K562 (cell line): ENCODE data around the gene CHN2. TPM values are rescaled to one million over a fixed set of nuclear protein-coding genes. Genes with fewer than 3 reads are reported as not detected.

Experiments
- ATAC-seq: fragments of 200-7000 bp; cut with Tn5 transposase; 3 replicates; pipeline ENCODE4 v1.9.1; 2020; ENCODE audit warnings: moderate library complexity
- BruUV-seq: library from RNA; stranded (reverse); fragments of 400-500 nt; replicated peaks from 2 replicates; lab custom pipeline; 2021; lab: Mats Ljungman, UMichigan
- CTCF ChIA-PET: fragments of 300-600 bp; formaldehyde crosslinking; extraction: SDS; loops from one replicate; lab custom pipeline; 2021; ENCODE audit warnings: low intra/inter-chr PET ratio; lab: Yijun Ruan, JAX
- POLR2A ChIA-PET: fragments of 300-600, 350-650 bp; sonication (Branson Sonifier 250); formaldehyde crosslinking; extraction: SDS; loops from one replicate; lab custom pipeline; 2021; ENCODE audit warnings: antibody characterized with exemption, inconsistent platforms; lab: Yijun Ruan, JAX
- DNase-seq, 4 experiments: peaks; one replicate each; pipeline versions ENCODE4 v3.0.0 to v3.0.0-alpha.2; 2011 to 2018; ENCODE audit warnings: low spot score in 3 of 4, mixed read lengths in 3 of 4; ENCODE audit errors: extremely low read depth in 1 of 4
- FAIRE-seq: peaks from 2 replicates; lab custom pipeline; 2011; peaks lifted over from hg19 to GRCh38; lab: Jason Lieb, UNC
- H2AFZ ChIP-seq: 2 replicates; pipeline ENCODE4 v1.6.0; 2011; ENCODE audit warnings: low read depth, low read length, control low read depth, inconsistent platforms
- H3K27ac ChIP-seq: fragments of 200-600 bp; 3 replicates; pipeline ENCODE4 v1.8.0; 2011; ENCODE audit warnings: low read depth, mild to moderate bottlenecking, control low read depth, inconsistent platforms, low read length, moderate library complexity, mixed read lengths; ENCODE audit errors: extremely low read depth
- H3K27me3 ChIP-seq, 2 experiments: fragments of 300-600 bp in 1 of 2; 2 replicates in 1 of 2; 3 replicates in 1 of 2; pipeline versions ENCODE4 v1.6.0 to v1.8.0; 2011; ENCODE audit warnings: inconsistent platforms in 2 of 2, low read length in 2 of 2, mild to moderate bottlenecking in 1 of 2, mixed read lengths in 1 of 2, moderate library complexity in 1 of 2; ENCODE audit not compliant: control insufficient read depth in 2 of 2, insufficient read depth in 2 of 2
- H3K36me3 ChIP-seq: fragments of 300-600 bp; 3 replicates; pipeline ENCODE4 v1.8.0; 2011; ENCODE audit warnings: mild to moderate bottlenecking, low read length, inconsistent platforms; ENCODE audit not compliant: control insufficient read depth, insufficient read depth
- H3K4me1 ChIP-seq, 2 experiments: fragments of 200-600 bp in 1 of 2; replicated peaks in 1 of 2; 2 replicates in 1 of 2; 3 replicates in 1 of 2; pipeline versions ENCODE4 v1.5.1 to v1.8.0; 2011; ENCODE audit warnings: inconsistent platforms in 2 of 2, low read length in 2 of 2, mild to moderate bottlenecking in 1 of 2, mixed read lengths in 1 of 2, moderate library complexity in 1 of 2; ENCODE audit not compliant: control insufficient read depth in 2 of 2, insufficient read depth in 2 of 2
- H3K4me2 ChIP-seq: 2 replicates; pipeline ENCODE4 v1.6.1; 2011; ENCODE audit warnings: low read length, control low read depth, inconsistent platforms, mixed read lengths; ENCODE audit not compliant: insufficient read depth
- H3K4me3 ChIP-seq: fragments of 200-600 bp; sonication (generic), shearing (Covaris generic); 2 replicates; pipeline ENCODE4 v1.5.1; 2016; ENCODE audit warnings: control low read depth, inconsistent platforms
- H3K79me2 ChIP-seq: fragments of 200-600 bp; 3 replicates; pipeline ENCODE4 v1.8.0; 2011; ENCODE audit warnings: low read length, inconsistent platforms; ENCODE audit not compliant: control insufficient read depth, insufficient read depth
- H3K9ac ChIP-seq, 2 experiments: 2 replicates each; pipeline versions ENCODE4 v1.6.0 to v1.6.1; 2011; ENCODE audit warnings: low read depth in 2 of 2, low read length in 2 of 2, control low read depth in 1 of 2, inconsistent platforms in 1 of 2, mild to moderate bottlenecking in 1 of 2, mixed read lengths in 1 of 2; ENCODE audit not compliant: insufficient read depth in 1 of 2
- H3K9me1 ChIP-seq: one replicate; pipeline ENCODE4 v1.6.0; 2011; ENCODE audit warnings: inconsistent platforms, mild to moderate bottlenecking, low read length, moderate library complexity; ENCODE audit not compliant: control insufficient read depth, insufficient read depth
- H3K9me3 ChIP-seq: replicated peaks from 2 replicates; pipeline ENCODE4 v1.5.1; 2011; ENCODE audit warnings: low read depth, low read length, inconsistent platforms; ENCODE audit not compliant: control insufficient read depth, insufficient read depth
- H4K20me1 ChIP-seq: replicated peaks from 2 replicates; pipeline ENCODE4 v1.6.1; 2011; ENCODE audit warnings: low read length, inconsistent platforms, mixed read lengths; ENCODE audit not compliant: control insufficient read depth, insufficient read depth
- CHCHD3 ChIP-seq: fragments of 250-450 bp; sonication (Bioruptor Pico); IDR thresholded peaks from 2 replicates; pipeline ENCODE4 v2.1.2; 2022; ENCODE audit warnings: mild to moderate bottlenecking
- DNMT1 ChIP-seq: fragments of 450-650 bp; IDR thresholded peaks from 2 replicates; pipeline ENCODE4 v1.6.1; 2016; ENCODE audit warnings: antibody characterized with exemption, mild to moderate bottlenecking
- NUFIP1 ChIP-seq: fragments of 450-650 bp; IDR thresholded peaks from 2 replicates; pipeline ENCODE4 v1.6.1; 2018; ENCODE audit not compliant: partially characterized antibody
- PHB ChIP-seq: fragments of 250-450 bp; sonication (Bioruptor Pico); IDR thresholded peaks from 2 replicates; pipeline ENCODE4 v1.5.0; 2021
- POLR2H ChIP-seq: IDR thresholded peaks from 2 replicates; pipeline ENCODE4 v1.6.1; 2016; ENCODE audit warnings: missing genetic modification characterization, low read depth, mild to moderate bottlenecking, control low read depth, missing compliant biosample characterization, moderate library complexity
- RBM15 ChIP-seq: fragments of 200-400 bp; formaldehyde crosslinking; IDR thresholded peaks from 2 replicates; pipeline ENCODE4 v1.6.1; 2018; ENCODE audit warnings: mild to moderate bottlenecking, low read length, moderate library complexity; ENCODE audit not compliant: insufficient read depth
- RBM34 ChIP-seq: fragments of 200-400 bp; formaldehyde crosslinking; IDR thresholded peaks from 2 replicates; pipeline ENCODE4 v1.6.1; 2018; ENCODE audit warnings: low read length, borderline replicate concordance; ENCODE audit not compliant: insufficient read depth
- RERE ChIP-seq: sonication (generic); formaldehyde crosslinking; IDR thresholded peaks from 2 replicates; pipeline ENCODE4 v1.8.0; 2023; ENCODE audit warnings: missing genetic modification reagents, mild to moderate bottlenecking, borderline replicate concordance
- RNF219 ChIP-seq: fragments of 250-450 bp; sonication (Bioruptor Pico); IDR thresholded peaks from 2 replicates; pipeline ENCODE4 v1.5.0; 2022; ENCODE audit warnings: mild to moderate bottlenecking
- ZNF696 ChIP-seq: fragments of 250-450 bp; sonication (Bioruptor Pico); conservative IDR thresholded peaks from 2 replicates; pipeline ENCODE4 v1.4.0; 2020; ENCODE audit warnings: mild to moderate bottlenecking, moderate library complexity
- WGBS: fragments of 100-300 bp; shearing (Covaris generic); methylation state at CpG from one replicate; pipeline ENCODE4 v1.1.6; 2016; ENCODE audit warnings: low coverage, mixed read lengths; ENCODE audit not compliant: insufficient coverage; ENCODE audit errors: missing lambda C conversion rate; 5-methylcytosine and 5-hydroxymethylcytosine counted together
- in situ Hi-C: fragments of 300-500 bp; cut with MboI; formaldehyde crosslinking; loops from 4 replicates; pipeline ENCODE4 v1.15.0; 2018; ENCODE audit warnings: inconsistent platforms, mixed read lengths
- intact Hi-C: fragments of 100-400 bp; cut with micrococcal nuclease; formaldehyde crosslinking; loops from 2 replicates; pipeline ENCODE4 v1.14.2; 2022
- polyA plus RNA-seq, 8 experiments: library from polyadenylated mRNA; depleted of rRNA in 4 of 8; stranded (reverse) in 5 of 8; unstranded in 3 of 8; fragments of >200 nt; fragmentation: Nextera tagmentation in 2 of 8; fragmentation: Illumina TruSeq in 1 of 8; extraction: Ambion mirVana in 2 of 8; extraction: Trizol in 1 of 8; gene quantifications; 2 replicates each; pipeline versions ENCODE4 v1.2.1 to v1.2.3, GENCODE V29; 2011 to 2014; ENCODE audit warnings: inconsistent platforms in 1 of 8, missing spikeins in 1 of 8
- total RNA-seq, 7 experiments: library from RNA; depleted of rRNA in 6 of 7; stranded (reverse); fragments of >200 nt in 6 of 7; fragmentation: Illumina TruSeq in 2 of 7; extraction: Trizol in 2 of 7; gene quantifications; 2 replicates each; pipeline versions ENCODE4 v1.2.1 to v1.2.3, GENCODE V29; 2011 to 2021; ENCODE audit warnings: low replicate concordance in 1 of 7

The CHN2 gene
- total and polyA plus RNA-seq, 9 of the 15 experiments (the other 6 are each of a cell fraction or from before 2014, with no cell fraction given), result 0.12 to 2.1 (median 0.31) TPM; not detected in 1

- in situ Hi-C loops, result no loop called here
- Histone ChIP-seq H3K79me2 (no peaks in the 10 kb centered on the region), H3K9ac (no peak overlapping the region), H3K4me3 (no peak overlapping the region), H3K4me1 (no peaks in the 10 kb centered on the region), H3K27ac (no peak overlapping the region), H4K20me1 (0 out of 2 replicates have a peak, but pooled peaks cover 3% of the 10 kb centered on the region), H3K36me3 (no peaks in the 10 kb centered on the region), H2AFZ (no peak overlapping the region), H3K9me3 (no peaks in the 10 kb centered on the region), H3K27me3 (no peaks in the 10 kb centered on the region), H3K4me2 (no peak overlapping the region), H3K9me1 (no peaks in the 10 kb centered on the region)
- 2% methylated on average over 9 of the region's 9 CpGs for WGBS
- intact Hi-C loops, result no loop called here
- ChIA-PET POLR2A (interaction anchor here (0.5 kb wide), 1 partner anchor 140 kb away, joined by 3 read pairs; no protein-coding TSS in a partner anchor), CTCF (no interaction called here)
- no TSS peak for BruUV-seq
- TF ChIP-seq RBM34 (no peak), RBM15 (no peak), POLR2H (tag) (no peak), NUFIP1 (no peak), RERE (CRISPR knock-in tag) (no peak), RNF219 (CRISPR knock-in tag) (no peak), ZNF696 (no peak), PHB (CRISPR knock-in tag) (no peak), CHCHD3 (CRISPR knock-in tag) (no peak), DNMT1 (no peak)
- DNase-seq (no peak), ATAC-seq (no peak), FAIRE-seq (no peak)
These were observed 124.5 kb downstream of the CHN2 start for GRCh38 chr7:29318853-29319718.
